ENCODE measurements around the gene OR10T2.

DNA sequence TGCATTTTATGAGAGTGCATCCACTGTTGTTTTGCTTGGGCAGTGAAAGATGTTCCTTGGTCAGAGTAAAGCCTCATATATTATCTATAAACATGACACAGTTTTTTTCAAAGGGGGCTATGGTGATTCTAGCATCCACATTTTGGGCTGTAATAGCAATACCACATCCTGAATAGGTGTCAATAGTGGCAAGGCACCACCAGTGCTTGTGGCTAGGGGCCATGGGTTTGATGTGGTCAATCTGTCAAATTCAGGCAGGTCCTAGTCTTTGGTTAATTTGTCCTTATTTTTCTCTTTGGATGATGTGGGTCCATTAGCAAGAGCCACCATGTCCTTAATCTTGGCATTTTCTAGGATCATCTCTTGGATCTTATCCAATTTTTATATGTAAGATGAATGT is 32.5 kb downstream of the OR10T2 start:
- TF ChIP-seq POLR2AphosphoS5 (IDR thresholded peaks at IDR 0.05; ENCODE audit: low read depth, low read length), result no peak
- TF ChIP-seq TAF1 (IDR thresholded peaks at IDR 0.05; ENCODE audit: low read depth, low read length), result no peak
- TF ChIP-seq POLR2A (IDR thresholded peaks at IDR 0.05; ENCODE audit: low read depth, low read length), result no peak

Measured in GM12891 (cell line).